Loucy (cell line): ENCODE measurements around the gene C2orf49.

ENCODE experiments used
- H2AFZ ChIP-seq: fragments of 200-600 bp; sonication (generic); 2 replicates; pipeline ENCODE4 v1.6.0; 2016; ENCODE audit warnings: antibody characterized with exemption, mild to moderate bottlenecking, low read length, moderate library complexity
- H3F3A ChIP-seq: fragments of 200-600 bp; 2 replicates; pipeline ENCODE4 v1.6.0; 2016; ENCODE audit warnings: antibody characterized with exemption, low read depth, mild to moderate bottlenecking
- H3K27me3 ChIP-seq: fragments of 200-600 bp; sonication (generic); 2 replicates; pipeline ENCODE4 v1.6.1; 2014; ENCODE audit warnings: low read length, mild to moderate bottlenecking; ENCODE audit not compliant: insufficient read depth, poor library complexity, severe bottlenecking
- H3K36me3 ChIP-seq: fragments of 200-600 bp; sonication (generic); 2 replicates; pipeline ENCODE4 v1.6.1; 2016; ENCODE audit warnings: low read length; ENCODE audit not compliant: insufficient read depth
- H3K4me1 ChIP-seq: fragments of 200-600 bp; sonication (generic); 2 replicates; pipeline ENCODE4 v1.5.1; 2014; ENCODE audit warnings: low read length, mild to moderate bottlenecking; ENCODE audit not compliant: insufficient read depth, poor library complexity, severe bottlenecking
- H3K4me2 ChIP-seq: fragments of 200-600 bp; sonication (generic); 2 replicates; pipeline ENCODE4 v1.6.0; 2014; ENCODE audit warnings: antibody characterized with exemption, low read length, low read depth, mild to moderate bottlenecking; ENCODE audit not compliant: poor library complexity, severe bottlenecking
- H3K4me3 ChIP-seq: fragments of 200-600 bp; sonication (generic); 2 replicates; pipeline ENCODE4 v1.5.1; 2014; ENCODE audit warnings: low read length, mild to moderate bottlenecking, mixed read lengths; ENCODE audit not compliant: poor library complexity, severe bottlenecking
- H3K79me2 ChIP-seq: fragments of 200-600 bp; sonication (generic); 2 replicates; pipeline ENCODE4 v1.6.1; 2014; ENCODE audit warnings: low read length; ENCODE audit not compliant: insufficient read depth
- H3K9ac ChIP-seq: fragments of 200-600 bp; sonication (generic); 2 replicates; pipeline ENCODE4 v1.6.0; 2014; ENCODE audit warnings: mild to moderate bottlenecking, low read depth, low read length, moderate library complexity; ENCODE audit not compliant: poor library complexity, severe bottlenecking
- H3K9me2 ChIP-seq: fragments of 200-600 bp; sonication (generic); replicated peaks from 2 replicates; pipeline ENCODE4 v1.6.1; 2016; ENCODE audit warnings: low read depth, low read length, mixed read lengths
- H3K9me3 ChIP-seq: fragments of 200-600 bp; sonication (generic); 2 replicates; pipeline ENCODE4 v1.6.1; 2014; ENCODE audit warnings: mild to moderate bottlenecking, antibody characterized with exemption, low read length, low read depth; ENCODE audit not compliant: insufficient read depth
- H4K20me1 ChIP-seq: fragments of 200-600 bp; sonication (generic); 2 replicates; pipeline ENCODE4 v1.6.0; 2014; ENCODE audit warnings: antibody characterized with exemption, low read length, mild to moderate bottlenecking; ENCODE audit not compliant: insufficient read depth, poor library complexity, severe bottlenecking
- CTCF ChIP-seq: fragments of 200-600 bp; sonication (generic); conservative IDR thresholded peaks from 2 replicates; pipeline ENCODE4 v1.5.1; 2014; ENCODE audit warnings: mild to moderate bottlenecking, antibody characterized with exemption, low read length
- EZH2phosphoT487 ChIP-seq: fragments of 200-600 bp; IDR thresholded peaks from 2 replicates; pipeline ENCODE4 v1.6.1; 2018; ENCODE audit warnings: antibody characterized with exemption, mild to moderate bottlenecking, moderate library complexity, borderline replicate concordance

C2orf49 gene

GRCh38 chr2:105361102-105361889, 24.0 kb downstream of the C2orf49 start:
- H3K36me3 ChIP-seq, result peaks cover 87% of the 10 kb centered on the region; the same call in 1 of the 2 replicates
- peak overlapping the region; percentile 44 for H3K9ac ChIP-seq
- no peak overlapping the region for H2AFZ ChIP-seq
- H4K20me1 ChIP-seq, result no peaks in the 10 kb centered on the region
- peak overlapping the region; percentile 56 for H3K4me2 ChIP-seq
- H3K9me2 ChIP-seq, result no peaks in the 10 kb centered on the region
- no peaks in the 10 kb centered on the region for H3K9me3 ChIP-seq
- no peaks in the 10 kb centered on the region for H3K79me2 ChIP-seq
- peaks cover 33% of the 10 kb centered on the region for H3K4me1 ChIP-seq
- no peaks in the 10 kb centered on the region for H3F3A ChIP-seq
- H3K4me3 ChIP-seq, result peak overlapping the region; percentile 42
- H3K27me3 ChIP-seq, result no peaks in the 10 kb centered on the region
- TF ChIP-seq CTCF (no peak), EZH2phosphoT487 (no peak)

- H3K9me2 ChIP-seq, result no peaks in the 10 kb centered on the region
- H2AFZ ChIP-seq, result no peak overlapping the region
- H3K27me3 ChIP-seq, result no peaks in the 10 kb centered on the region
- H3K36me3 ChIP-seq, result peaks cover 87% of the 10 kb centered on the region; the same call in 1 of the 2 replicates
- H3K9ac ChIP-seq, result no peak overlapping the region
- no peaks in the 10 kb centered on the region for H3K9me3 ChIP-seq
- H3K4me3 ChIP-seq, result no peak overlapping the region
- H3F3A ChIP-seq, result no peaks in the 10 kb centered on the region
- H4K20me1 ChIP-seq, result no peaks in the 10 kb centered on the region
- H3K79me2 ChIP-seq, result no peaks in the 10 kb centered on the region
- peaks cover 33% of the 10 kb centered on the region for H3K4me1 ChIP-seq
- peak overlapping the region; percentile 13 for H3K4me2 ChIP-seq
- TF ChIP-seq CTCF (no peak), EZH2phosphoT487 (no peak)
Observed at GRCh38 chr2:105362862-105363591, 25.7 kb downstream of the C2orf49 start.

DNA sequence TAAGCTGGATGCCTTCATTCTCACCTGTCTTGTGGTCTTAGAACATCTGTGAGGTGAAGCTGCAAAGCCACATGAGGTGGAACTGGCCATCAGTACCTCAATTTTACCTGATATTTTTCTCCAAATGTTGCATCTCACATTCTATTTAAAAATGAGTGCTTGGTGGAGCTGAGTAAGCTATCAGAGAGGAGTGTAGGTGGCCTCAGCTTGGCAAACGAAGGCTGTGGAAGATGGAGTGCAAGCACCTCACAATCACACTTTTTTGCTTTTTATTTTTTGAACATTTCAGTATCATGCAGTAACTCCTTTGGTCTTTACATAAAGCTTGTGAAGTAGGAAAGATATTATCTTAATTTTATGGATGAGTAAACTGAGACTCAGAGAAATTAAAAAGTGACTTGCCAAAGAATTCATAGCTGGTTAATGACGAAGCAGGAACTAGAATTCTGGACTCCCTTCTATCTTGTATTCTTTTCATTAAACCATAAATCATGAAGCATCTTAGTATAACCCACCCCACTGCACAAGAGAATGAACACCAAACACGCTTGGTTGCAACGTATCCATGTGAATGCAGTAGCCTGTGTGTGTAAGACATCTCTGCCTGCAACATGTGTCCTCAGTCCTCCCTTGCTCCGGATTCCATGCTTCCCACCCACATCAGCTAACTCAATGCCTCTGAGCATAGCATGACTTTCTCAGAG, 27.2 kb downstream of the C2orf49 start:
- H3K9ac ChIP-seq, result no peak overlapping the region
- no peaks in the 10 kb centered on the region for H3K9me3 ChIP-seq
- H3K4me1 ChIP-seq, result peaks cover 33% of the 10 kb centered on the region
- H3K4me3 ChIP-seq, result no peak overlapping the region
- TF ChIP-seq EZH2phosphoT487 (no peak), CTCF (no peak)
- H3K27me3 ChIP-seq, result no peaks in the 10 kb centered on the region
- H4K20me1 ChIP-seq, result no peaks in the 10 kb centered on the region
- no peaks in the 10 kb centered on the region for H3K79me2 ChIP-seq
- H3K4me2 ChIP-seq, result no peak overlapping the region
- no peaks in the 10 kb centered on the region for H3K9me2 ChIP-seq
- peaks cover 86% of the 10 kb centered on the region; the same call in 1 of the 2 replicates for H3K36me3 ChIP-seq
- no peak overlapping the region for H2AFZ ChIP-seq
- H3F3A ChIP-seq, result no peaks in the 10 kb centered on the region
